Vagina (tissue), 2 donors: Measurements from ENCODE around the gene FBLN7. TPM values are rescaled to one million over a fixed set of nuclear protein-coding genes. Genes with fewer than 3 reads are reported as not detected.

Experiments
- DNase-seq, 2 donors: peaks; one replicate each; pipeline ENCODE4 v3.0.0-alpha.2; 2017; ENCODE audit errors: extremely low spot score in 2 of 2
- H3K27ac ChIP-seq: fragments of 200-600 bp; sonication (generic); one replicate; pipeline ENCODE4 v1.5.1; 2019
- H3K27me3 ChIP-seq: fragments of 200-600 bp; sonication (generic); one replicate; pipeline ENCODE4 v1.5.1; 2019
- H3K36me3 ChIP-seq, 2 donors: fragments of 200-600 bp; sonication (generic); one replicate each; pipeline ENCODE4 v1.5.1; 2017 to 2019
- H3K4me1 ChIP-seq: fragments of 200-600 bp; sonication (generic); one replicate; pipeline ENCODE4 v1.5.1; 2019
- H3K4me3 ChIP-seq, 2 donors: fragments of 200-600 bp; sonication (generic); 1 replicate in 1 of 2; 2 replicates in 1 of 2; pipeline ENCODE4 v1.5.1; 2016 to 2019
- H3K9me3 ChIP-seq: fragments of 200-600 bp; sonication (generic); one replicate; pipeline ENCODE4 v1.5.1; 2019
- POLR2A ChIP-seq, 2 donors: fragments of 450-650 bp; IDR thresholded peaks; one replicate each; pipeline ENCODE4 v1.6.1; 2017; ENCODE audit warnings: antibody characterized with exemption in 2 of 2, mild to moderate bottlenecking in 2 of 2, moderate library complexity in 2 of 2
- POLR2AphosphoS5 ChIP-seq, 2 donors: sonication (generic); formaldehyde crosslinking; IDR thresholded peaks; one replicate each; pipeline ENCODE4 v1.9.0; 2017; ENCODE audit warnings: antibody characterized with exemption in 2 of 2, mild to moderate bottlenecking in 2 of 2, low read depth in 1 of 2; ENCODE audit not compliant: insufficient read depth in 1 of 2
- intact Hi-C: fragments of 100-400 bp; cut with DNase I; formaldehyde crosslinking; loops from one replicate; pipeline ENCODE4 v1.15.1; 2023
- total RNA-seq: library from RNA; depleted of rRNA; stranded (reverse); fragments of >200 nt; gene quantifications from one replicate; pipeline ENCODE4 v1.2.3, GENCODE V29; 2016
- TF ChIP-seq, protein P1 (sequence below), 3 experiments: fragments of 450-650 bp in 2 of 3; fragments of 200-600 bp in 1 of 3; sonication (generic) in 1 of 3; IDR thresholded peaks; one replicate each; pipeline ENCODE4 v1.5.1; 2017 to 2019; ENCODE audit warnings: antibody characterized with exemption in 3 of 3, mild to moderate bottlenecking in 2 of 3, moderate library complexity in 2 of 3

Gene FBLN7
- total RNA-seq, 1 donor from 2014 or later = 11.5 TPM

DNA sequence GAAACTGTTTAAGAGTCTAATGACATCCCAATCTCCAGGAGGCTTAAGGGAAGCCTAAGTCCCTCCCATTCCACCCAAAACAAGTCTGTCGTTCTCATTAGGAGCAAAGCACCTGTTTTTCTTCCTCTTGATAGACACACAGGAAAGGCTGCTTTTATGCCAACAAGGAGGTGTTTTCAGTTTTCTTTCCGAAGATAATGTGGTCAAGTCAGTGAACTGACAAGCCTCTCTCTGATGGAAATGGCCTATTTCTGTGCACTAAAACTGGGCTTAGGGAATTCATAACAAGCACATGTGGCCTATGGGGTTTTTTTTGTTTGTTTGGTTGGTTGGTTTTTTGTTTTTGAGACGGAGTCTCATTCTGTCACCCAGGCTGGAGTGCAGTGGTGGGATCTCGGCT lies 36.2 kb downstream of the FBLN7 start:
- H3K4me3 ChIP-seq = no peak overlapping the region
- no peak overlapping the region for H3K27ac ChIP-seq
- H3K4me1 ChIP-seq = no peaks in the 10 kb centered on the region
- intact Hi-C loops = no loop called here
- DNase-seq = no peak
- H3K36me3 ChIP-seq = no peaks in the 10 kb centered on the region
- no peaks in the 10 kb centered on the region for H3K27me3 ChIP-seq
- TF ChIP-seq POLR2A (IDR thresholded peaks at IDR 0.05) (no peak), POLR2AphosphoS5 (IDR thresholded peaks at IDR 0.05; ENCODE audit: insufficient read depth in 1 of 2, low read depth in 1 of 2) (no peak)
- TF ChIP-seq, protein P1, sequence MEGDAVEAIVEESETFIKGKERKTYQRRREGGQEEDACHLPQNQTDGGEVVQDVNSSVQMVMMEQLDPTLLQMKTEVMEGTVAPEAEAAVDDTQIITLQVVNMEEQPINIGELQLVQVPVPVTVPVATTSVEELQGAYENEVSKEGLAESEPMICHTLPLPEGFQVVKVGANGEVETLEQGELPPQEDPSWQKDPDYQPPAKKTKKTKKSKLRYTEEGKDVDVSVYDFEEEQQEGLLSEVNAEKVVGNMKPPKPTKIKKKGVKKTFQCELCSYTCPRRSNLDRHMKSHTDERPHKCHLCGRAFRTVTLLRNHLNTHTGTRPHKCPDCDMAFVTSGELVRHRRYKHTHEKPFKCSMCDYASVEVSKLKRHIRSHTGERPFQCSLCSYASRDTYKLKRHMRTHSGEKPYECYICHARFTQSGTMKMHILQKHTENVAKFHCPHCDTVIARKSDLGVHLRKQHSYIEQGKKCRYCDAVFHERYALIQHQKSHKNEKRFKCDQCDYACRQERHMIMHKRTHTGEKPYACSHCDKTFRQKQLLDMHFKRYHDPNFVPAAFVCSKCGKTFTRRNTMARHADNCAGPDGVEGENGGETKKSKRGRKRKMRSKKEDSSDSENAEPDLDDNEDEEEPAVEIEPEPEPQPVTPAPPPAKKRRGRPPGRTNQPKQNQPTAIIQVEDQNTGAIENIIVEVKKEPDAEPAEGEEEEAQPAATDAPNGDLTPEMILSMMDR (IDR thresholded peaks at IDR 0.05) = no peak
- no peaks in the 10 kb centered on the region for H3K9me3 ChIP-seq

GRCh38 chr2:112175333-112175732 lies 37.1 kb downstream of the FBLN7 start:
- H3K4me1 ChIP-seq = no peaks in the 10 kb centered on the region
- no peaks in the 10 kb centered on the region for H3K27me3 ChIP-seq
- TF ChIP-seq POLR2A (IDR thresholded peaks at IDR 0.05) (no peak), POLR2AphosphoS5 (IDR thresholded peaks at IDR 0.05; ENCODE audit: insufficient read depth in 1 of 2, low read depth in 1 of 2) (no peak)
- TF ChIP-seq, protein P1 (IDR thresholded peaks at IDR 0.05) = no peak
- no peak overlapping the region for H3K27ac ChIP-seq
- no peaks in the 10 kb centered on the region for H3K9me3 ChIP-seq
- DNase-seq = no peak
- no peak overlapping the region for H3K4me3 ChIP-seq
- H3K36me3 ChIP-seq = no peaks in the 10 kb centered on the region
- intact Hi-C loops = no loop called here

DNA sequence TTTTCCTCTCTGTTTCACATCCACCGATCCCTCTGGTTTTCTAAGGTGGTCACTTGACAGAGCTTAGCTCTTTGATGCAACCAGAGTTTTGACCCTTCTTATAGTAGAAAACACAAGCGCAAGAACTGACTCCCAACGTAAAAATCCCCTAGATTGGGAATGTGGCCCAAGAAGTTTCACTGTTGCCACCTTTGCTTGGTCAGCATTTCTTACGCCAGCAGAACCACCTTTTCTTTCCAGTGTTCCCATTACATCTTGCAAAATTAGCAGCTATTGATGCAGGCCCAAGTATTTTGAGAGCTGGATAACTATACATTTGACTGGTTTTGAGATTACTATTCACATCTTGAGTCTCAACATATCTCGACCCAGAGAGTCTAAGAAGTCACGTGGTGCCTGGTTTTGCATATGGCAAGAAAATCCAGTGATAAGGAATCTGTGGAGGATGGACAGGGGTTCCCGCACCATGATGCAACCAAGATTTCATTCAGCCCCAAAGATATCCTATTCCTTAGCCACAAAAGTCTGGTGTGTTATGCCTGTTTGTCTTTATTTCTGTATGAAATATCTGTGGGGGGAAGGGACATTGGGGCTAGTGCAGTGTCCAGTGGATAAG lies 37.9 kb downstream of the FBLN7 start:
- DNase-seq = no peak
- TF ChIP-seq, protein P1 (IDR thresholded peaks at IDR 0.05) = no peak
- TF ChIP-seq POLR2A (IDR thresholded peaks at IDR 0.05) (no peak), POLR2AphosphoS5 (IDR thresholded peaks at IDR 0.05; ENCODE audit: insufficient read depth in 1 of 2, low read depth in 1 of 2) (no peak)
- Histone ChIP-seq H3K4me3 (no peak overlapping the region), H3K27me3 (no peaks in the 10 kb centered on the region), H3K27ac (no peak overlapping the region), H3K9me3 (no peaks in the 10 kb centered on the region), H3K36me3 (no peaks in the 10 kb centered on the region), H3K4me1 (no peaks in the 10 kb centered on the region)
- intact Hi-C loops = no loop called here

GRCh38 chr2:112181571-112182290 lies 43.5 kb downstream of the FBLN7 start:
- Histone ChIP-seq H3K27me3 (no peaks in the 10 kb centered on the region), H3K27ac (no peak overlapping the region), H3K4me1 (no peaks in the 10 kb centered on the region), H3K36me3 (no peaks in the 10 kb centered on the region), H3K9me3 (no peaks in the 10 kb centered on the region), H3K4me3 (no peak overlapping the region)
- DNase-seq = peak; percentile 79 to 85
- TF ChIP-seq POLR2A (IDR thresholded peaks at IDR 0.05) = no peak
- intact Hi-C loops = no loop called here

DNA sequence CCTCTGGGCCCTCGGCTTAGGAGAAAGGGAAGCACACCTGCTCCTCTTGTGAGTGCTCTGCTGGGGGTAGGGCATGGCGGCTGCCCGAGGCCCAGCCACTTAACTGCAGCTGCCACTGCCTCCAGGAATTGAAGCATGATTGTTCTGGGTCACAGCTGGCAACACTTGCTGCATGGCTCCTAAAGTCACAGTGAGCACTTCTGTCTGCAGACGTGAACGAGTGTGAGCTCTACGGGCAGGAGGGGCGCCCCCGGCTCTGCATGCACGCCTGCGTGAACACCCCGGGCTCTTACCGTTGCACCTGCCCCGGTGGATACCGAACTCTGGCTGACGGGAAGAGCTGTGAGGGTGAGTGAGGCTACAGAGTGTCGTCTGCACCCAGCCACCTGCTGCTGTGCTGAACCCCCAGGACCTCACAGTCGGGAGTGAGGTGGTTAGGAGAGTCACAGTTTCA lies 44.4 kb downstream of the FBLN7 start:
- peak; percentile 67 to 76 for DNase-seq
- Histone ChIP-seq H3K36me3 (no peaks in the 10 kb centered on the region), H3K4me1 (no peaks in the 10 kb centered on the region), H3K27me3 (no peaks in the 10 kb centered on the region), H3K4me3 (no peak overlapping the region), H3K9me3 (no peaks in the 10 kb centered on the region), H3K27ac (no peak overlapping the region)
- TF ChIP-seq POLR2AphosphoS5 (IDR thresholded peaks at IDR 0.05; ENCODE audit: insufficient read depth in 1 of 2, low read depth in 1 of 2) (no peak), POLR2A (IDR thresholded peaks at IDR 0.05) (no peak)
- TF ChIP-seq, protein P1 (IDR thresholded peaks at IDR 0.05) = no peak
- intact Hi-C loops = no loop called here
